HepG2 (cell line): ENCODE results near the gene CROCC. TPM values are rescaled to one million over a fixed set of nuclear protein-coding genes. Genes with fewer than 3 reads are reported as not detected.

Experiments
- ARID4A ChIP-seq: sonication (generic); formaldehyde crosslinking; IDR thresholded peaks from 2 replicates; pipeline ENCODE4 v1.5.0; 2020; ENCODE audit warnings: mild to moderate bottlenecking, missing genetic modification reagents, borderline replicate concordance
- E2F1 ChIP-seq: sonication (generic); formaldehyde crosslinking; IDR thresholded peaks from 2 replicates; pipeline ENCODE4 v1.5.0; 2020; ENCODE audit warnings: missing genetic modification reagents
- GABPA ChIP-seq, 2 experiments: IDR thresholded peaks; 2 replicates each; pipeline ENCODE4 v1.6.1; 2011 to 2016; ENCODE audit warnings: low read depth in 2 of 2, low read length in 1 of 2, missing biosample characterization in 1 of 2, missing genetic modification characterization in 1 of 2
- KAT2B ChIP-seq: fragments of 150-350 bp; IDR thresholded peaks from 2 replicates; pipeline ENCODE4 v1.6.1; 2014; ENCODE audit warnings: low read depth, low read length, borderline replicate concordance
- MXD3 ChIP-seq: IDR thresholded peaks from 2 replicates; pipeline ENCODE4 v1.6.1; 2016; ENCODE audit warnings: mild to moderate bottlenecking, missing biosample characterization, missing genetic modification reagents
- MYC ChIP-seq: sonication (generic); formaldehyde crosslinking; IDR thresholded peaks from 2 replicates; pipeline ENCODE4 v1.9.0; 2021; ENCODE audit warnings: missing genetic modification reagents, borderline replicate concordance
- NCOA1 ChIP-seq: sonication (generic); formaldehyde crosslinking; IDR thresholded peaks from 2 replicates; pipeline ENCODE4 v1.9.0; 2021; ENCODE audit warnings: missing genetic modification reagents
- ONECUT2 ChIP-seq: sonication (generic); formaldehyde crosslinking; IDR thresholded peaks from 2 replicates; pipeline ENCODE4 v1.4.0; 2020; ENCODE audit warnings: missing genetic modification reagents
- RNF2 ChIP-seq: fragments of 450-650 bp; conservative IDR thresholded peaks from 2 replicates; pipeline ENCODE4 v1.6.1; 2016; ENCODE audit warnings: low read depth
- SIX1 ChIP-seq: sonication (generic); formaldehyde crosslinking; IDR thresholded peaks from 2 replicates; pipeline ENCODE4 v1.4.0; 2020; ENCODE audit warnings: missing genetic modification reagents, borderline replicate concordance
- SPEN ChIP-seq: sonication (generic); formaldehyde crosslinking; IDR thresholded peaks from 2 replicates; pipeline ENCODE4 v1.5.1; 2020; ENCODE audit warnings: low read depth, mild to moderate bottlenecking, missing genetic modification reagents
- ZBTB1 ChIP-seq: sonication (generic); formaldehyde crosslinking; IDR thresholded peaks from 2 replicates; pipeline ENCODE4 v1.4.0; 2020; ENCODE audit warnings: missing genetic modification reagents, borderline replicate concordance
- ZBTB7B ChIP-seq: sonication (generic); formaldehyde crosslinking; IDR thresholded peaks from 2 replicates; pipeline ENCODE4 v1.4.0; 2020; ENCODE audit warnings: missing genetic modification reagents
- ZMAT3 ChIP-seq: sonication (generic); formaldehyde crosslinking; conservative IDR thresholded peaks from 2 replicates; pipeline ENCODE4 v1.7.0; 2021; ENCODE audit warnings: missing genetic modification reagents
- ZMYM2 ChIP-seq: sonication (generic); formaldehyde crosslinking; IDR thresholded peaks from 2 replicates; pipeline ENCODE4 v1.8.0; 2022; ENCODE audit warnings: mild to moderate bottlenecking, missing genetic modification reagents
- ZNF121 ChIP-seq: sonication (generic); formaldehyde crosslinking; IDR thresholded peaks from 2 replicates; pipeline ENCODE4 v1.5.0; 2020; ENCODE audit warnings: mild to moderate bottlenecking, missing genetic modification reagents
- ZNF512B ChIP-seq: sonication (generic); formaldehyde crosslinking; IDR thresholded peaks from 2 replicates; pipeline ENCODE4 v1.5.1; 2020; ENCODE audit warnings: missing genetic modification reagents, mild to moderate bottlenecking, borderline replicate concordance
- ZNF709 ChIP-seq: sonication (generic); formaldehyde crosslinking; IDR thresholded peaks from 2 replicates; pipeline ENCODE4 v1.5.0; 2020; ENCODE audit warnings: mild to moderate bottlenecking, missing genetic modification reagents
- ZNF772 ChIP-seq: sonication (generic); formaldehyde crosslinking; IDR thresholded peaks from 2 replicates; pipeline ENCODE4 v1.5.0; 2020; ENCODE audit warnings: mild to moderate bottlenecking, missing genetic modification reagents
- ZNF781 ChIP-seq: sonication (generic); formaldehyde crosslinking; IDR thresholded peaks from 2 replicates; pipeline ENCODE4 v1.5.1; 2020; ENCODE audit warnings: borderline replicate concordance, mild to moderate bottlenecking, missing genetic modification reagents; ENCODE audit errors: not compliant biosample characterization
- ZNF883 ChIP-seq: sonication (generic); formaldehyde crosslinking; IDR thresholded peaks from 2 replicates; pipeline ENCODE4 v1.5.1; 2020; ENCODE audit warnings: mild to moderate bottlenecking, missing genetic modification reagents; ENCODE audit errors: not compliant biosample characterization
- polyA plus RNA-seq, 8 experiments: library from polyadenylated mRNA; depleted of rRNA in 3 of 8; stranded (reverse) in 7 of 8; unstranded in 1 of 8; fragments of >200 nt; fragmentation: Illumina TruSeq in 4 of 8; extraction: Trizol in 4 of 8; gene quantifications; 2 replicates each; pipeline versions ENCODE4 v1.2.1 to v1.2.3, GENCODE V29; 2011 to 2016; ENCODE audit warnings: low read depth in 4 of 8, missing spikeins in 1 of 8, mixed read lengths in 1 of 8; ENCODE audit not compliant: insufficient read depth in 1 of 8
- total RNA-seq, 5 experiments: library from RNA; depleted of rRNA; stranded (reverse); fragments of >200 nt; fragmentation: Illumina TruSeq; extraction: Trizol; gene quantifications; 2 replicates each; pipeline ENCODE4 v1.2.3, GENCODE V29; 2016; ENCODE audit warnings: low read depth in 1 of 5

CROCC gene
- total and polyA plus RNA-seq, 2 of the 13 experiments (the other 11 are each of a cell fraction or from before 2014, with no cell fraction given) = 7.8 to 15.5 TPM

GRCh38 chr1:16913181-16913832, 8.4 kb upstream of the CROCC start (continued):
- TF ChIP-seq MYC (CRISPR knock-in tag) (no peak), ZNF121 (CRISPR knock-in tag) (peak; percentile 81), E2F1 (0 out of 2 replicates have a peak, but pooled peaks have one; percentile 30), ZNF512B (CRISPR knock-in tag) (no peak), ZNF781 (CRISPR knock-in tag) (no peak), ZBTB1 (CRISPR knock-in tag) (no peak), SIX1 (CRISPR knock-in tag) (no peak), NCOA1 (CRISPR knock-in tag) (no peak), MXD3 (CRISPR knock-in tag) (no peak), KAT2B (no peak), ZNF709 (CRISPR knock-in tag) (no peak), GABPA (IDR thresholded peaks at IDR 0.05; ENCODE audit: low read depth, low read length) (no peak), GABPA (CRISPR knock-in tag; IDR thresholded peaks at IDR 0.05; ENCODE audit: low read depth) (no peak), ZBTB7B (CRISPR knock-in tag) (peak; percentile 77; the same call in 1 of the 2 replicates), ZNF883 (CRISPR knock-in tag) (peak; percentile 5), ZMAT3 (CRISPR knock-in tag) (peak; percentile 61; the same call in 1 of the 2 replicates), RNF2 (0 out of 2 replicates have a peak, but pooled peaks have one; percentile 35), ZNF772 (CRISPR knock-in tag) (no peak), ONECUT2 (no peak), SPEN (CRISPR knock-in tag) (no peak), ARID4A (CRISPR knock-in tag) (no peak; the same call in 1 of the 2 replicates), ZMYM2 (CRISPR knock-in tag) (0 out of 2 replicates have a peak, but pooled peaks have one; percentile 30)
